CD4-positive, alpha-beta T cell treated with Interleukin-12 subunit alpha and Interleukin-12 subunit beta, for 1 hour (primary cell): ENCODE measurements around the gene EHBP1.

Source experiments
- DNase-seq: peaks from one replicate; pipeline ENCODE4 v3.0.0-alpha.2; 2020

Gene EHBP1

GRCh38 chr2:62705007-62705829 is at the start of gene EHBP1:
Gene EHBP1 (plus strand): TSS chr2:62705713. CDS start chr2:62707192, 1,479 bp downstream.
- DNase-seq: peak; percentile 99

GRCh38 chr2:62657783-62658182 is 47.7 kb upstream of the EHBP1 start:
- no peak for DNase-seq

GRCh38 chr2:62658891-62659290 is 46.6 kb upstream of the EHBP1 start:
- no peak for DNase-seq

- DNase-seq: no peak
Observed at GRCh38 chr2:62660087-62660486, 45.4 kb upstream of the EHBP1 start.

- no peak for DNase-seq
Observed at GRCh38 chr2:62660582-62661262, 44.8 kb upstream of the EHBP1 start.

- no peak for DNase-seq
Observed at GRCh38 chr2:62661263-62661635, 44.3 kb upstream of the EHBP1 start.

- DNase-seq: no peak
Observed at GRCh38 chr2:62662131-62662530, 43.4 kb upstream of the EHBP1 start.

GRCh38 chr2:62662554-62662953 is 43.0 kb upstream of the EHBP1 start:
- DNase-seq: no peak

GRCh38 chr2:62663411-62663810 is 42.1 kb upstream of the EHBP1 start:
- no peak for DNase-seq

- no peak for DNase-seq
Observed at GRCh38 chr2:62663920-62664795, 41.4 kb upstream of the EHBP1 start.

GRCh38 chr2:62665446-62665845 is 40.1 kb upstream of the EHBP1 start:
- no peak for DNase-seq

- DNase-seq: no peak
Observed at GRCh38 chr2:62669180-62669579, 36.3 kb upstream of the EHBP1 start.

- DNase-seq: no peak
Observed at GRCh38 chr2:62672601-62673000, 32.9 kb upstream of the EHBP1 start.

- DNase-seq: no peak
Observed at GRCh38 chr2:62675062-62675461, 30.5 kb upstream of the EHBP1 start.

GRCh38 chr2:62685256-62685655 is 20.3 kb upstream of the EHBP1 start:
- no peak for DNase-seq

GRCh38 chr2:62686012-62686685 is 19.4 kb upstream of the EHBP1 start:
- no peak for DNase-seq

GRCh38 chr2:62687636-62688035 is 17.9 kb upstream of the EHBP1 start:
- DNase-seq: no peak

GRCh38 chr2:62688771-62689170 is 16.7 kb upstream of the EHBP1 start:
- no peak for DNase-seq

- no peak for DNase-seq
Observed at GRCh38 chr2:62691186-62691585, 14.3 kb upstream of the EHBP1 start.

- no peak for DNase-seq
Observed at GRCh38 chr2:62692225-62692624, 13.3 kb upstream of the EHBP1 start.

- no peak for DNase-seq
Observed at GRCh38 chr2:62698653-62699052, 6.9 kb upstream of the EHBP1 start.

GRCh38 chr2:62704654-62705006 is 883 bp upstream of the EHBP1 start:
- no peak for DNase-seq
